ENCODE data around the gene RADIL.
"Not testable (repeated sequence)": the region's sequence is repeated elsewhere in the genome, so short reads cannot be mapped to it uniquely, and the experiment has no call there.

The RADIL gene

DNA sequence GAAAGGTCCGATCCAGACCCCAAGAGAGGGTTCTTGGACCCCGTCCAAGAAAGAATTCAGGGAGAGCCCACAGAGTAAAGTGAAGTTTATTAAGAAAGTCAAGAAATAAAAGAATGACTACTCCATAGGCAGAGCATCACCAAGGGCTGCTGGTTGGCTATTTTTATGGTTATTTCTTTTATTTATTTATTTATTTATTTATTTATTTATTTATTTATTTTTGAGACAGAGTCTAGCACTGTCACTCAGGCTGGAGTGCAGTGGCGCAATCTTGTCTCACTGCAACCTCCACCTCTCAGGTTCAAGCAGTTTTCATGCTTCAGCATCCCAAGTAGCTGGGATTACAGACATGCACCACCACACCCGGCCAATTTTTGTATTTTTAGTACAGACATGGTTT, 9.7 kb upstream of the RADIL start:
- H3K4me3 Mint-ChIP-seq; H3K4me1 Mint-ChIP-seq (ENCODE audit: low read depth); H3K27ac Mint-ChIP-seq; H3K9me3 Mint-ChIP-seq; H3K36me3 Mint-ChIP-seq (ENCODE audit: low read depth); H3K27me3 Mint-ChIP-seq (ENCODE audit: low read depth): not testable (repeated sequence)

DNA sequence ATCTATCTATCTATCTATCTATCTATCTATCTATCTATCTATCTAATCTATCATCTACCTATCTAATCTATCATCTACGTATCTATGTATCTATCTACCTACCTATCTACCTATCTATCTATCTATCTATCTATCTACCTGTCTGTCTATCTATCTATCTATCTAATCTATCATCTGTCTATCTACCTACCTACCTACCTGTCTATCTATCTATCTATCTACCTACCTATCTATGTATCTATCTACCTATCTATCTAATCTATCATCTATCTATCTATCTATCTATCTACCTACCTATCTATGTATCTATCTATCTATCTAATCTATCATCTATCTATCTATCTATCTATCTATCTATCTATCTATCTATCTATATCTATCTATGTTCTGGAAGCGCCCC, 8.0 kb upstream of the RADIL start:
- not testable (repeated sequence) for H3K27me3 Mint-ChIP-seq (ENCODE audit: low read depth); H3K4me3 Mint-ChIP-seq; H3K36me3 Mint-ChIP-seq (ENCODE audit: low read depth); H3K4me1 Mint-ChIP-seq (ENCODE audit: low read depth); H3K9me3 Mint-ChIP-seq; H3K27ac Mint-ChIP-seq

DNA sequence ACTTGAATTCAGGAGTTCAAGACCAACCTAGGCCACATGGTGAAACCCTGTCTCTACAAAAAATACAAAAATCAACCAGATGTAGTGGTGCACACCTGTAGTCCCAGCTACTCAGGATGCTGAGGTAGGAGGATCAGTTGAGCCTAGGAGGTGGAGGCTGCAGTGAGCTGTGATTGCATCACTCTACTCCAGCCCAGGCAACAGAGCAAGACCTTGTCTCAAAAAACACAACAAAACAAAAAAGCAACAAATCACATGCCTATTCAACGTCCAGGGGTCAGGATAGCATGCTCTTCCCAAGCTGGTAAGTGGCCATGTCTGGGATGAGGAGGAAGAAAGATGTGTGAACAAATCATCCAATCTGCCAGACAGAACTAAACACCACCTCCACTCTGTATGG, 6.2 kb upstream of the RADIL start:
- H3K9me3 Mint-ChIP-seq, result peaks cover 5% of the 10 kb centered on the region
- no peak overlapping the region for H3K4me3 Mint-ChIP-seq
- no peaks in the 10 kb centered on the region for H3K4me1 Mint-ChIP-seq (ENCODE audit: low read depth)
- no peaks in the 10 kb centered on the region for H3K36me3 Mint-ChIP-seq (ENCODE audit: low read depth)
- peaks cover 4% of the 10 kb centered on the region for H3K27me3 Mint-ChIP-seq (ENCODE audit: low read depth)
- H3K27ac Mint-ChIP-seq, result no peak overlapping the region

- H3K27me3 Mint-ChIP-seq (ENCODE audit: low read depth), result peaks cover 12% of the 10 kb centered on the region
- no peaks in the 10 kb centered on the region for H3K9me3 Mint-ChIP-seq
- H3K4me3 Mint-ChIP-seq, result no peak overlapping the region
- H3K27ac Mint-ChIP-seq, result no peak overlapping the region
- no peaks in the 10 kb centered on the region for H3K4me1 Mint-ChIP-seq (ENCODE audit: low read depth)
- no peaks in the 10 kb centered on the region for H3K36me3 Mint-ChIP-seq (ENCODE audit: low read depth)
Measured at GRCh38 chr7:4888161-4888560, 4.6 kb upstream of the RADIL start.

GRCh38 chr7:4886671-4887070, 3.2 kb upstream of the RADIL start:
- no peaks in the 10 kb centered on the region for H3K9me3 Mint-ChIP-seq
- no peak overlapping the region for H3K4me3 Mint-ChIP-seq
- H3K36me3 Mint-ChIP-seq (ENCODE audit: low read depth), result no peaks in the 10 kb centered on the region
- peaks cover 25% of the 10 kb centered on the region for H3K27me3 Mint-ChIP-seq (ENCODE audit: low read depth)
- no peak overlapping the region for H3K27ac Mint-ChIP-seq
- H3K4me1 Mint-ChIP-seq (ENCODE audit: low read depth), result peaks cover 9% of the 10 kb centered on the region

DNA sequence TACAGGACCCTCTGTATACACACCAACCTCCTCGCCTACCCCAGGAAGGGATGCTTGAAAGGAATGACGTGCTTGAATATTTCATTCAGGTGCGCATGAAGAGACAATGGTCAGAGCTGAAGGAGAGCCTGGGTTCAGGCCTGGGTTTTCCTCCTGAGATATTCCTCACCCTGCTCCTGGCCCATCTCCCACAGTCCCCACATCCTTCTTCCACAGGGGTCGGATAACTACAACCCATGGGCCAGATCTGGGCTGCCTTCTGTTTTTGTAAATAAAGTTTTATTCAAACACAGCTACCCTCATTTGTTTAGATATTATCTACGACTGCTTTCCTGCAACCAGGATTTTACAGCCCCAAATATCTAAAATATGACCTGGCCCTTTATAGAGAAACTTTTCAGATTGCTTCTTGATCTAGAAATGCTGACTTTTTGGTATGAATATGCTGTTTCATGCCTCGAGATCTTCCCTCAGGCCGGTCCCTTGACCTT, 1.8 kb upstream of the RADIL start:
- Mint-ChIP-seq H3K27ac (no peak overlapping the region), H3K4me3 (no peak overlapping the region), H3K27me3 (ENCODE audit: low read depth) (peaks cover 29% of the 10 kb centered on the region), H3K9me3 (no peaks in the 10 kb centered on the region), H3K4me1 (ENCODE audit: low read depth) (peaks cover 9% of the 10 kb centered on the region), H3K36me3 (ENCODE audit: low read depth) (no peaks in the 10 kb centered on the region)

- no peaks in the 10 kb centered on the region for H3K36me3 Mint-ChIP-seq (ENCODE audit: low read depth)
- H3K27ac Mint-ChIP-seq, result no peak overlapping the region
- peaks cover 9% of the 10 kb centered on the region for H3K4me1 Mint-ChIP-seq (ENCODE audit: low read depth)
- peaks cover 30% of the 10 kb centered on the region for H3K27me3 Mint-ChIP-seq (ENCODE audit: low read depth)
- no peak overlapping the region for H3K4me3 Mint-ChIP-seq
- H3K9me3 Mint-ChIP-seq, result no peaks in the 10 kb centered on the region
Measured at GRCh38 chr7:4884164-4884563, 648 bp upstream of the RADIL start.

DNA sequence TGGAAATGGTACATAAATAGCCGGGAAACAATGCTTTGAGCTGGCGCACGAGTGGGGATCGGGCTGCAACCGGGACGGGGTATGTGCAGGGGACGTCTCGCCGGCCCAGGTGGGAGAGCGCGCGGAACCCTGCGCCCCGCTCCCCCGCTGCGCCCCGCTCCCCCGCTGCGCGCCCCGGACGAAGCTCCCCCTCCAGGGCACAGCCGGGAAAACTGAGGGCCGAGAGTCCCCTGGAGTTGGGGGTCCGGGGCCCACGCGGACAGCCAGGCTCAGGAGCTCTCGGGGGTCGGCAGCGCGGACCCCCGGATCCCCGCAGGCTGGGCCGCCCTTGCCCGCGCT, 514 bp downstream of the RADIL start:
- Mint-ChIP-seq H3K4me3 (peak overlapping the region; percentile 57), H3K4me1 (ENCODE audit: low read depth) (peaks cover 9% of the 10 kb centered on the region), H3K27me3 (ENCODE audit: low read depth) (peaks cover 30% of the 10 kb centered on the region), H3K36me3 (ENCODE audit: low read depth) (no peaks in the 10 kb centered on the region), H3K27ac (no peak overlapping the region), H3K9me3 (no peaks in the 10 kb centered on the region)

- Mint-ChIP-seq H3K4me3 (peak overlapping the region; percentile 57), H3K36me3 (ENCODE audit: low read depth) (no peaks in the 10 kb centered on the region), H3K9me3 (no peaks in the 10 kb centered on the region)
Measured at GRCh38 chr7:4882169-4883032, 1.1 kb downstream of the RADIL start.

DNA sequence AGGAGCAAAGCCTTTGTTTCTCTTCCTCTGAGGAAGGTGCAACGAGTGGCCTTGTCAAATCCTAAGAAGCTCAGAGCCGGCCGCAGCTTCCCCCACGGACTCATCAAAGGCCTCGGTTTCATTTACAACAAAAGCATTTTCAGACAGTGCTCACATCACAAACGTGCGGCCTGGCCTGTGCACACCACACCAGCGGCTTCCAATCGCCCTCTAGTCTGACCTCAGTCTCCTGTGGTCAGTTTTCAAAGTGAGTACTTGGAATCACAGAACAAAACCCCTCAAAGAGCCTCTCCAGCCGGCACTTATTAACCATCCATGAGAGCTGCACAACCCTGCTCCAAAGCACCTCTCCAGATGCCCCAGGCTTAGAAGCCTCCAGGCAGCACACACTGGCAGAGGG, 3.3 kb downstream of the RADIL start:
- Mint-ChIP-seq H3K27ac (no peak overlapping the region), H3K4me1 (ENCODE audit: low read depth) (peaks cover 9% of the 10 kb centered on the region), H3K27me3 (ENCODE audit: low read depth) (peaks cover 25% of the 10 kb centered on the region), H3K9me3 (no peaks in the 10 kb centered on the region), H3K4me3 (no peak overlapping the region), H3K36me3 (ENCODE audit: low read depth) (no peaks in the 10 kb centered on the region)

More at GRCh38 chr7:4882169-4883032, 1.1 kb downstream of the RADIL start:
- H3K4me1 Mint-ChIP-seq (ENCODE audit: low read depth), result peaks cover 9% of the 10 kb centered on the region
- peaks cover 30% of the 10 kb centered on the region for H3K27me3 Mint-ChIP-seq (ENCODE audit: low read depth)
- no peak overlapping the region for H3K27ac Mint-ChIP-seq

DNA sequence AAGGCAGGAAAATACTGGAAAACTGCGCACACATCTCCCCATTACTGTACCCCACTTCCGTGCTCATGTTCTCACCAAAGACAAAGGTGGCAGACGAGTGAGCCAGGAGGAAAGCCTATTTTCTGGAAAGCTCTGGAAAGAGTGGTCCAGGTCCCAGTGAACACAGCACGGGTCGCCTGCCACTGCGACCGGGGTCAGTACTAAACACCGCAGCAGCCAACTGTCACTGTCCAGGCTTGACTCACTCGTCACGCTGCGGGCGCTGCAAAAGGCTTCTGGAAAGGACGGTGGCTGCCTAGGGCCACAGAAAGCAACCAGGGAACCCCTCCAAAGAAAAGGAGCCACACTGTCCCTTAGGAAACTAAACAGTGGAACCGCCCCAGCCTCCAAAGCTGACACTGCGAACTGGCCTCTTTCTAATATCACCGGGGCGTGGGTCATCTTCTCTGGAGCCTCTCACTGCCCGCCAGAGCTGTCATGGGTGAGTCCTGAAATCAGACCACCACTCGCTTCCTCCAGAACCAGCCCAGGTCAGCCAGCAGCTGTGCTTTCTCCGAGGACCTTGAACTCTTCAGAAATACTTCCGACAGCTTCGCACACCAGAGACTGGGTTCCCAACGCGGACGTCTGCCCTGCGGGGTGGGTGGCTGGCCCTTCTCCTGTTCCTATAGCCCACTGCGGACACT, 4.0 kb downstream of the RADIL start:
- H3K4me3 Mint-ChIP-seq, result no peak overlapping the region
- H3K9me3 Mint-ChIP-seq, result no peaks in the 10 kb centered on the region
- H3K4me1 Mint-ChIP-seq (ENCODE audit: low read depth), result peaks cover 9% of the 10 kb centered on the region
- H3K27me3 Mint-ChIP-seq (ENCODE audit: low read depth), result peaks cover 24% of the 10 kb centered on the region
- H3K36me3 Mint-ChIP-seq (ENCODE audit: low read depth), result no peaks in the 10 kb centered on the region
- H3K27ac Mint-ChIP-seq, result no peak overlapping the region

- peaks cover 9% of the 10 kb centered on the region for H3K4me1 Mint-ChIP-seq (ENCODE audit: low read depth)
Measured at GRCh38 chr7:4878336-4879335, 4.9 kb downstream of the RADIL start.

GRCh38 chr7:4876586-4876985, 6.9 kb downstream of the RADIL start:
- peaks cover 12% of the 10 kb centered on the region for H3K27me3 Mint-ChIP-seq (ENCODE audit: low read depth)
- no peaks in the 10 kb centered on the region for H3K4me1 Mint-ChIP-seq (ENCODE audit: low read depth)
- no peak overlapping the region for H3K4me3 Mint-ChIP-seq
- no peaks in the 10 kb centered on the region for H3K9me3 Mint-ChIP-seq
- no peaks in the 10 kb centered on the region for H3K36me3 Mint-ChIP-seq (ENCODE audit: low read depth)
- H3K27ac Mint-ChIP-seq, result no peak overlapping the region

More at GRCh38 chr7:4878336-4879335, 4.9 kb downstream of the RADIL start:
- Mint-ChIP-seq H3K27ac (no peak overlapping the region), H3K27me3 (ENCODE audit: low read depth) (peaks cover 17% of the 10 kb centered on the region), H3K36me3 (ENCODE audit: low read depth) (no peaks in the 10 kb centered on the region), H3K9me3 (no peaks in the 10 kb centered on the region), H3K4me3 (no peak overlapping the region)

GRCh38 chr7:4875391-4875790, 8.1 kb downstream of the RADIL start:
- Mint-ChIP-seq H3K27me3 (ENCODE audit: low read depth) (peaks cover 18% of the 10 kb centered on the region), H3K9me3 (no peaks in the 10 kb centered on the region), H3K4me1 (ENCODE audit: low read depth) (peaks cover 4% of the 10 kb centered on the region), H3K4me3 (no peak overlapping the region), H3K36me3 (ENCODE audit: low read depth) (no peaks in the 10 kb centered on the region), H3K27ac (no peak overlapping the region)

Data from T-helper 1 cell treated with Interleukin-12 subunit alpha and Interleukin-12 subunit beta and Interleukin-4 antibody, amounts not matched to agents 30 μg/mL and 1 μg/mL, for 36 hours (primary cell).